Measurements from ENCODE around the gene CD274. TPM values are rescaled to one million over a fixed set of nuclear protein-coding genes. Genes with fewer than 3 reads are reported as not detected.
"Not testable (repeated sequence)": the region's sequence is repeated elsewhere in the genome, so short reads cannot be mapped to it uniquely, and the experiment has no call there.

Gene CD274
- total RNA-seq, 1 experiment from 2014 or later = 98.4 TPM

GRCh38 chr9:5460157-5460556 lies 9.8 kb downstream of the CD274 start:
- DNase-seq (ENCODE audit: extremely low read depth, low read depth) = no peak

- not testable (repeated sequence) for DNase-seq (ENCODE audit: extremely low read depth, low read depth)
Observed at GRCh38 chr9:5464831-5465330, 14.5 kb downstream of the CD274 start.

GRCh38 chr9:5466005-5466404 lies 15.7 kb downstream of the CD274 start:
- no peak for DNase-seq (ENCODE audit: extremely low read depth, low read depth)

- no peak for DNase-seq (ENCODE audit: extremely low read depth, low read depth)
Observed at GRCh38 chr9:5466766-5467165, 16.4 kb downstream of the CD274 start.

GRCh38 chr9:5468850-5469249 lies 18.5 kb downstream of the CD274 start:
- DNase-seq (ENCODE audit: extremely low read depth, low read depth) = no peak

GRCh38 chr9:5470122-5470521 lies 19.8 kb downstream of the CD274 start:
- DNase-seq (ENCODE audit: extremely low read depth, low read depth) = no peak

GRCh38 chr9:5470816-5471215 lies 20.5 kb downstream of the CD274 start:
- no peak for DNase-seq (ENCODE audit: extremely low read depth, low read depth)

GRCh38 chr9:5475611-5476010 lies 25.3 kb downstream of the CD274 start:
- DNase-seq (ENCODE audit: extremely low read depth, low read depth) = not testable (repeated sequence)

GRCh38 chr9:5478206-5478605 lies 27.9 kb downstream of the CD274 start:
- DNase-seq (ENCODE audit: extremely low read depth, low read depth) = no peak

- DNase-seq (ENCODE audit: extremely low read depth, low read depth) = peak; percentile 72
Observed at GRCh38 chr9:5479994-5480694, 29.8 kb downstream of the CD274 start.

GRCh38 chr9:5480919-5481318 lies 30.6 kb downstream of the CD274 start:
- peak; percentile 28 for DNase-seq (ENCODE audit: extremely low read depth, low read depth)

- peak; percentile 25 for DNase-seq (ENCODE audit: extremely low read depth, low read depth)
Observed at GRCh38 chr9:5481322-5482040, 31.1 kb downstream of the CD274 start.

- no peak for DNase-seq (ENCODE audit: extremely low read depth, low read depth)
Observed at GRCh38 chr9:5482194-5482593, 31.9 kb downstream of the CD274 start.

- no peak for DNase-seq (ENCODE audit: extremely low read depth, low read depth)
Observed at GRCh38 chr9:5483306-5483705, 33.0 kb downstream of the CD274 start.

- no peak for DNase-seq (ENCODE audit: extremely low read depth, low read depth)
Observed at GRCh38 chr9:5485378-5486085, 35.2 kb downstream of the CD274 start.

- DNase-seq (ENCODE audit: extremely low read depth, low read depth) = no peak
Observed at GRCh38 chr9:5486988-5487387, 36.6 kb downstream of the CD274 start.

GRCh38 chr9:5488221-5489008 lies 38.1 kb downstream of the CD274 start:
- no peak for DNase-seq (ENCODE audit: extremely low read depth, low read depth)

- DNase-seq (ENCODE audit: extremely low read depth, low read depth) = no peak
Observed at GRCh38 chr9:5489630-5490490, 39.5 kb downstream of the CD274 start.

- DNase-seq (ENCODE audit: extremely low read depth, low read depth) = no peak
Observed at GRCh38 chr9:5492965-5493678, 42.8 kb downstream of the CD274 start.
